NCI-H748 (cell line): ENCODE measurements around the gene USP13.
A peak's percentile ranks its signal among the peaks of the same experiment; 100 is the strongest.

Experiments used
- DNase-seq: peaks from one replicate; lab custom pipeline; 2025; ENCODE audit not compliant: unreplicated experiment; lab: John Stamatoyannopoulos, UW

USP13 gene

DNA sequence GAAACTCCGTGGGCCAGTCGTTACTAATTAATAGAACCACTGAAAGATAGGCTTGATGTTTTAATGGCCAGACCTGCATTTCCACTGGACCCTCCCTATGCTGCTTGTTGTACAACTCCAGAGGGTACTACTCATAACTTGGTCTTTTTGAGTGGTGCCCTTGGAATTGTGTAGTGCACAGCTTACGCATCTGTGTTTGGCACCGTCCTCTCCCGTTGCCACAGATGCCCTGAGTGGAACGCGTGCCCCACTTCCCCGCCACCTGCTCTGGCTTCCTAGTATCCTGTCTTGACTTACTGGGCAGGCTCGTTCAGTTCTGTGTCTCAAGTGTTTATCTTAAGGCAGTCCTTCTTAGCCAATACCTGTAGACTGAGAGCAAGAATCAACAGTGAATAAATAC is 78.7 kb downstream of the USP13 start:
- no peak for DNase-seq

- DNase-seq, result no peak
These were observed 80.0 kb downstream of the USP13 start for GRCh38 chr3:179732661-179733348.

DNA sequence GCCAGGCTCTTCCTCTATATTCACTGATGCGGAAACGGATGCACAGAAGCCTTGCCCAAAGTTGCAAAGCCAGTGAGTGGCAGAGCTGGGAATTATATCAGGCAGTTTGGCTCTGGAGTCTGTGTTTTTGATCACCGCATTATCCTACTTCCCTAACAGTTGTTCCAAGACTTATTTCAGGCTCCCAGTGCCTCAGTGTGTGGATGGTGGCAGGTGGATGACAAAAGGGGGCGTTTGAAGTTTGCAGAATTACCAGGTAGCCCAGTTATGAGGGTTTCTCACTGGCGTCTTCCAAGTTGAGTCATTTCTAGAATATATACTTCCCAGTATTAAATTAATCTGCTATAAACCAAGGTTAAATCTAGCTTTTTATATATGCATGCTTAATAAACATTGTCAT is 81.0 kb downstream of the USP13 start:
- DNase-seq, result no peak

- no peak for DNase-seq
These were observed 81.8 kb downstream of the USP13 start for GRCh38 chr3:179734497-179735281.

GRCh38 chr3:179735321-179735720 is 82.5 kb downstream of the USP13 start:
- no peak for DNase-seq

DNA sequence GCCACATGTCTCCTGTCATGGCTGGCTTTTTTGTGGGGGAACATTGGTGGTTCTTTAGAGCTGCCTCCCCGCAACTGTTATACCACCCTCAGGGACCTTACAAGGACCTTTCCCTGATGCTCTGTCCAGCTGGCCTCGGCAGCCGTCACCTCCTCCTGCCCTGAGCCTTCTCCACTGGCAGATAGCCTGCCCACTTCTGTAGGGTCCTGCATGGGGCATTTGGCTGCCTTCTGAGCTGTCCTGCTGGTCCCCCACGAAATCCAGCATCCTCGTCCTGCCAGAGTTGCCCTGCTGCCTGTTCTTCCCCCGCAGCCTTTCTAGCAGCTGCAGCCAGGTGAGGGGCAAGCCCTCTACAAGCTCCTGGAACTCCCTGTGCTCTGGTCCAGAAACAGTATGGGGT is 86.2 kb downstream of the USP13 start:
- DNase-seq, result no peak

DNA sequence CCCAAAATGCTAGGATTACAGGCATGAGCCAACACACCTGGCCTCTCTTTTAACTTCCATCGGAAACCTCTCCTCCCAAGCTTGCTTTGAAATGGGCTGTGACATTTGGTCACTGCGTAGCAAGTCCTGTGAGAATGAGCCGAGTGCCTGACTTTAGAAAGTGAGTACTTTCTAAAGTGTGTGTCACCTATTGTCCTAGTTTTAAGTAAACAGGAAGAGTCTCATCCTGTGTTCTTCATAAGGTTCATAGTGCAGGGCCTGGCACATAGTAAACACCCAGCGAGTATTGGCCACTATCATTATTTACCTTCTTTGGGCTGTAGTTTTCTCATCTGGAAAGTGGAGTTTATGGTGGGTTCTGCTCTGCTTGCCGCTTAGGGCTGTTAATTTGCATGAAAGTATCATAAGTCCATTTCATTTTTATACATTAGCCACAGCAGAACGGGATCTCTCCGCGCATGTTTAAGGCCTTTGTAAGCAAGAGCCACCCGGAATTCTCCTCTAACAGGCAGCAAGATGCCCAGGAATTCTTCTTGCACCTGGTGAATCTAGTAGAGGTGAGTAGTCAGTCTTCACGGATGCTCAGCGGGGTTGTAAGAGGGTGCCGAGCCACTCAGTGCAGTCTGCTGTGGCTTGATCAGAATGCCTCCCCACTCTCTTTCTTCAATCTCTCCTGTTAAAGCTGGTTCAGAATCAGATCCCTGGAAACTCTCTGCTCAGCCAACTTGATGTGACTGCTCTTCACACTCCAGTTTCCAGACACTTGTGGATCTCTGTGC is 87.2 kb downstream of the USP13 start:
- DNase-seq, result no peak

DNA sequence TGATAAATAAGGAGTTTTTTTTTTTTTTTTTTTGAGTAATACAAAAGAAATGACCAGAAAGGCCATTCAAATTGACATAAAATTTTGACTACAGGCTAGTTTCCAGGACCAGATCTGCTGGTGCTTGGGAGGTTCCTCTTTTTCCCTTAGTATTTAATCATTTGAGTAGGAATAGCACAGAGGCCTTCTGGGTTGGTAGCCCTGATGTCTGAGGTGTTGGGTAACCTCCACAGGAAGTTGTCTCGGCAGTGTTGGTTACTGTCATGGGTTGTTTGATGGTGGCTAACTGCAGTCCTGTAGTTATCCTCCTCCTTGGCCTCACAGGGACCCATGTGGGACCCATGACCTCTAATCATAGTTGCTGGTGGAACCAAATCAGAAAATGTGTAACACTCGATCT is 91.1 kb downstream of the USP13 start:
- no peak for DNase-seq

GRCh38 chr3:179744667-179745066 is 91.8 kb downstream of the USP13 start:
- DNase-seq, result no peak

DNA sequence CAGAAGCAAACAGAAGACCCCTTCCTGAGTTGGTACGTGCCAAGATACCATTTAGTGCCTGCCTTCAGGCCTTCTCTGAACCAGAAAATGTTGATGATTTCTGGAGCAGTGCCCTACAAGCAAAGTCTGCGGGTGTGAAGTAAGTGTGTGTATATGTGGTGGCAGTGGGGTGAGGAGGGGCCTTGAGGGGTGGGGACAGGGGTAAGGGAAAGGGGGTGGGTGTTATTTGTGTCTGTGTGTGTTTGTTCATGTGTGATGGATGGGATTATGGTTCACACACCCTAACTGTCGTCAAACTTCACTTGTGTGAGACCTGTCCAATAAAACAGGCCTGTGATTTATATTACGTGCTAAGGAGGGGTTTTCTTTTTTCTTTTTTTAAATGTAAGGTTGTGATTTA is 92.2 kb downstream of the USP13 start:
- DNase-seq, result no peak

- DNase-seq, result no peak
These were observed 92.9 kb downstream of the USP13 start for GRCh38 chr3:179745716-179746115.

GRCh38 chr3:179750720-179751328 is 98.0 kb downstream of the USP13 start:
- peak; percentile 10 for DNase-seq

GRCh38 chr3:179760944-179761343 is 108.1 kb downstream of the USP13 start:
- DNase-seq, result no peak

DNA sequence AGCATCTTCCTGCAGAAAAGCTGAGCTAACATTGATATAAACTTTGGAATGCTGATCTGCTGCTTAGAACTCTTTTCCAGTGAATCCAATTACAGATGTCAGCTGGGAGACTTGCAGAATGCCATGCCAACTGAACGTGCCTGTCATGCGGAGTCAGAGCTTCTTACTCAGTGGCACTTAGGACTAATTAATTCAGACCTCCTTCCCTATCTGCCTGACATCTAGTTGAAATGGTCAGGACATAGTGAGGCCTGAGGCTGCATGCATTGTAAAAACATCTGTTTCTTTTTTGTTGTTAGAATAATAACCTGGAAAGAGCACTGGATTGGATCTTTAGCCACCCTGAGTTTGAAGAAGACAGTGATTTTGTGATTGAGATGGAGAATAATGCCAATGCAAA is 112.6 kb downstream of the USP13 start:
- no peak for DNase-seq

DNA sequence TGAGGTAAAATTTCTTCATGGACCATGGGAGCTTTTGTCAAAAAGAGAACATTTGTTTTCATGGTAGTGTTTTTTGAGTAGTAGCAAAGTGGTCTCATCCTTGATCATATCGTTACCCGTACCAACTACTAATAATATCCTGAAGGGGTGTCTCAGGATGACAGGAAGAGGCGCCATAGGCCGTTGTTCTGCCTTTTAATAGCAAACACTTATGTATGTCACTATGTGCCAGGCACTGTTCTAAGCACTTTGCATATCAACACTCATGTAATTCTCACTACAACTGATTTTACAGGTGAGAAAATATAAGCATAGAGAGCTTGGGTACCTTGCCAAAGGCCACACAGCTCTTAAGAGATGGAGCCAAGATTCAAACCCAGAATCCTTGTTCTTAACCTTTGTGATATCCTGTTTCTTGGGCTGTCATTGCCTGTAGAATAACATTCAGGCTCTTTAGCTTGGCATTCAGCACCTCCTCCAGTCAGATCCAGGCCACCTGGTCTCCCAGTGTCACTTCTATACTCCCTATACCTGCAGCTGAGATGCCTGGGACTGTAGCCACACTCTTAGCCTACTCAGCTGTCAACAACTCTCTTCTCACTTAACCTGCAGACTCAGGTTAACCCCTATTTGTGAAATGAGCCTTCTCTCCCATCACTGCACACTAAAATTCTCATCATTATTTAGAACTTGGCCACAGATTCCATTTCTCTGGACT is 113.7 kb downstream of the USP13 start:
- no peak for DNase-seq

DNA sequence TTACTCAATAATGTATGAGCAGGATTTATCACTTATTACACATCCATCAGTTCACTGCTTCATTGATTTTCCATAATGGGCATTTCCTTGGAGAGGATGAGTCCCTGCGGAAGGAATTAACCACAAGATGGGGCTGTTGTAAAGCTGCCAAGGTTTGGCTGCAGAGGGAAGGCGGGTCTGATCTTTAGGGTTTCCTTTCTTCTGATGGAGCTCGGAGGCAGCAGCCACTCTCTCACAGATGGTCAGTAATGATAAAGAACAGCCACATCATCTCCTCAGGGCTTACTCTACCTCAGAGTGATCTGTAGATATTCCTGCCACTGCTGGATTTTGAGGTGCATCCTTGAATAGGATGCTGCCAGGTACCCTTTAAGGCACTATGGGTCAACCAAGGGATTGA is 115.2 kb downstream of the USP13 start:
- DNase-seq, result peak; percentile 49

GRCh38 chr3:179769411-179770247 is 116.8 kb downstream of the USP13 start:
- no peak for DNase-seq

GRCh38 chr3:179771797-179772196 is 119.0 kb downstream of the USP13 start:
- DNase-seq, result no peak

DNA sequence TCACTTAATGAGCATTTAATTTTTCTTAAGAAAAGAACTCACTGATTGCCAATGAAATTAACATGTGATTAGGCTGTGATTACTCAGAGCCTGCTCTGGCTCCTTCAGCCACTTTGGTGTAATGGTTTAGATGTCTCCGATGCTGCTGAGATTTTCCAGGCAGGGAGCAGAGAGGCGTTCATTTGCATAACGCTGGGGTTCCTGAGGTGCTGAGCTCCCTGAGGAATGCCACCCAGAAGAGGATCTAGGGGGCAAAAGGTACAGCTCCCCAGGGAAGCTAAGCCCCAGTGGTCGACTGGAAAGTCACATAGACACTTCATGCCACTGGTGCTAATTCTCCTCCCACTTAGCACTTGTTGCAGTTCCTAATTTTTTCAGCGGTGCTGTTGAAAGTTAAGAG is 119.5 kb downstream of the USP13 start:
- no peak for DNase-seq
